GM12878 (cell line): Measurements from ENCODE around the gene AKAP11. TPM values are rescaled to one million over a fixed set of nuclear protein-coding genes. Genes with fewer than 3 reads are reported as not detected.

ENCODE experiments used
- ATF7 ChIP-seq: fragments of 450-650 bp; IDR thresholded peaks from 2 replicates; pipeline ENCODE4 v1.6.1; 2016; ENCODE audit warnings: low read depth, mild to moderate bottlenecking
- BMI1 ChIP-seq: fragments of 450-650 bp; IDR thresholded peaks from 2 replicates; pipeline ENCODE4 v1.6.1; 2016; ENCODE audit warnings: mild to moderate bottlenecking, moderate library complexity, borderline replicate concordance
- CBX5 ChIP-seq: sonication (generic); IDR thresholded peaks from 2 replicates; pipeline ENCODE4 v1.6.1; 2016; ENCODE audit warnings: low read depth, moderate library complexity, mild to moderate bottlenecking, inconsistent platforms
- CEBPZ ChIP-seq: fragments of 150-350 bp; IDR thresholded peaks from 2 replicates; pipeline ENCODE4 v1.6.1; 2016; ENCODE audit warnings: low read depth, low read length
- CHD2 ChIP-seq: IDR thresholded peaks from 2 replicates; pipeline ENCODE4 v1.6.1; 2011; ENCODE audit warnings: low read depth, low read length, improper control_type of control experiment, borderline replicate concordance
- CREB1 ChIP-seq: IDR thresholded peaks from 2 replicates; pipeline ENCODE4 v1.6.1; 2012; ENCODE audit warnings: low read depth, mild to moderate bottlenecking, inconsistent platforms
- CREM ChIP-seq: IDR thresholded peaks from 2 replicates; pipeline ENCODE4 v1.6.1; 2014; ENCODE audit warnings: antibody characterized with exemption, low read depth
- EED ChIP-seq: sonication (generic); IDR thresholded peaks from 2 replicates; pipeline ENCODE4 v1.6.1; 2016; ENCODE audit warnings: antibody characterized with exemption, low read depth
- ETV6 ChIP-seq, 2 experiments: fragments of 450-650 bp in 1 of 2; IDR thresholded peaks in 1 of 2; conservative IDR thresholded peaks in 1 of 2; 2 replicates each; pipeline ENCODE4 v1.6.1; 2014; ENCODE audit warnings: antibody characterized with exemption in 1 of 2, borderline replicate concordance in 1 of 2, low read depth in 1 of 2, mild to moderate bottlenecking in 1 of 2, moderate library complexity in 1 of 2
- FOXM1 ChIP-seq: IDR thresholded peaks from 2 replicates; pipeline ENCODE4 v1.6.1; 2012; ENCODE audit warnings: low read depth, mild to moderate bottlenecking, inconsistent platforms, low read length, moderate library complexity
- HDAC2 ChIP-seq: fragments of 200-600 bp; sonication (generic); IDR thresholded peaks from 2 replicates; pipeline ENCODE4 v1.6.1; 2017
- HDGF ChIP-seq: fragments of 450-650 bp; IDR thresholded peaks from 2 replicates; pipeline ENCODE4 v1.6.1; 2016; ENCODE audit warnings: antibody characterized with exemption
- JUNB ChIP-seq: IDR thresholded peaks from 2 replicates; pipeline ENCODE4 v1.6.1; 2016; ENCODE audit warnings: antibody characterized with exemption, mild to moderate bottlenecking
- MEF2A ChIP-seq: IDR thresholded peaks from 2 replicates; pipeline ENCODE4 v1.6.1; 2011; ENCODE audit warnings: low read depth, mild to moderate bottlenecking, low read length, moderate library complexity; ENCODE audit not compliant: insufficient read depth
- NFIC ChIP-seq: IDR thresholded peaks from 2 replicates; pipeline ENCODE4 v1.6.1; 2012; ENCODE audit warnings: low read depth, mild to moderate bottlenecking, inconsistent platforms, low read length, moderate library complexity
- NR2C1 ChIP-seq: fragments of 450-650 bp; IDR thresholded peaks from 2 replicates; pipeline ENCODE4 v1.6.1; 2017; ENCODE audit warnings: antibody characterized with exemption, mild to moderate bottlenecking, moderate library complexity
- NR2F1 ChIP-seq: fragments of 450-650 bp; conservative IDR thresholded peaks from 2 replicates; pipeline ENCODE4 v1.6.1; 2017; ENCODE audit warnings: mild to moderate bottlenecking
- RELB ChIP-seq: fragments of 450-650 bp; IDR thresholded peaks from 2 replicates; pipeline ENCODE4 v1.6.1; 2017; ENCODE audit warnings: low read depth, mild to moderate bottlenecking, moderate library complexity
- RUNX3 ChIP-seq: IDR thresholded peaks from 2 replicates; pipeline ENCODE4 v1.6.1; 2012; ENCODE audit warnings: low read length, inconsistent platforms
- SP1 ChIP-seq: IDR thresholded peaks from one replicate; pipeline ENCODE4 v1.6.1; 2011; ENCODE audit warnings: low read depth, low read length
- ZBTB11 ChIP-seq: fragments of 450-650 bp; formaldehyde crosslinking; IDR thresholded peaks from 2 replicates; pipeline ENCODE4 v1.5.0; 2022; ENCODE audit warnings: mild to moderate bottlenecking, missing genetic modification characterization
- ZZZ3 ChIP-seq: IDR thresholded peaks from 2 replicates; pipeline ENCODE4 v1.6.1; 2011; ENCODE audit warnings: low read depth; ENCODE audit not compliant: control insufficient read depth, insufficient read length
- polyA plus RNA-seq, 11 experiments: library from polyadenylated mRNA; depleted of rRNA in 4 of 11; unstranded in 6 of 11; stranded (reverse) in 5 of 11; fragments of >200 nt; fragmentation: Nextera tagmentation in 4 of 11; fragmentation: Illumina TruSeq in 1 of 11; extraction: Ambion mirVana in 4 of 11; extraction: Trizol in 1 of 11; gene quantifications; 1 replicate in 1 of 11; 2 replicates in 10 of 11; pipeline versions ENCODE4 v1.2.1 to v1.2.3, GENCODE V29; 2011 to 2016; ENCODE audit warnings: inconsistent platforms in 2 of 11, missing spikeins in 2 of 11, low read depth in 1 of 11
- total RNA-seq, 4 experiments: library from RNA; depleted of rRNA in 3 of 4; stranded (reverse); fragments of >200 nt in 3 of 4; fragmentation: Illumina TruSeq in 1 of 4; extraction: Trizol in 1 of 4; gene quantifications; 2 replicates each; pipeline versions ENCODE4 v1.2.1 to v1.2.3, GENCODE V29; 2013 to 2021
- TF ChIP-seq, protein P1 (sequence below): fragments of 450-650 bp; IDR thresholded peaks from 2 replicates; pipeline ENCODE4 v1.6.1; 2017; ENCODE audit warnings: mild to moderate bottlenecking

AKAP11 gene
- total and polyA plus RNA-seq, 10 of the 15 experiments (the other 5 are each of a cell fraction or from before 2014, with no cell fraction given) = 4.8 to 36.8 (median 17.9) TPM

GRCh38 chr13:42345367-42345766, 73.4 kb downstream of the AKAP11 start (continued):
- TF ChIP-seq FOXM1 = peak; percentile 29; the same call in 1 of the 2 replicates
- peak; percentile 53; the same call in 1 of the 2 replicates for TF ChIP-seq CREM
- no peak for TF ChIP-seq NR2F1
- TF ChIP-seq CHD2 = no peak
- no peak for TF ChIP-seq RELB
- no peak for TF ChIP-seq CEBPZ
- 0 out of 2 replicates have a peak, but pooled peaks have one; percentile 16 for TF ChIP-seq ATF7
- peak; percentile 69; the same call in 1 of the 2 replicates for TF ChIP-seq MEF2A
- TF ChIP-seq HDGF = no peak
- no peak for TF ChIP-seq NR2C1
- TF ChIP-seq BMI1 = no peak
- TF ChIP-seq RUNX3 = peak; percentile 58; the same call in 1 of the 2 replicates
- no peak for TF ChIP-seq SP1
- no peak for TF ChIP-seq HDAC2
- peak; percentile 68 for TF ChIP-seq EED
- TF ChIP-seq CBX5 = no peak
- TF ChIP-seq ZBTB11 = no peak
- no peak for TF ChIP-seq CREB1
- TF ChIP-seq ETV6 (conservative IDR thresholded peaks at IDR 0.05 in 1 of 2, IDR thresholded peaks at IDR 0.05 in 1 of 2; ENCODE audit: borderline replicate concordance in 1 of 2, low read depth in 1 of 2) = peak in 1 of 2 experiments; percentile 45; a peak in 1 of 4 replicates
- TF ChIP-seq JUNB = peak; percentile 68
- peak; percentile 80; the same call in 1 of the 2 replicates for TF ChIP-seq NFIC
- TF ChIP-seq ZZZ3 = no peak
- TF ChIP-seq, protein P1, sequence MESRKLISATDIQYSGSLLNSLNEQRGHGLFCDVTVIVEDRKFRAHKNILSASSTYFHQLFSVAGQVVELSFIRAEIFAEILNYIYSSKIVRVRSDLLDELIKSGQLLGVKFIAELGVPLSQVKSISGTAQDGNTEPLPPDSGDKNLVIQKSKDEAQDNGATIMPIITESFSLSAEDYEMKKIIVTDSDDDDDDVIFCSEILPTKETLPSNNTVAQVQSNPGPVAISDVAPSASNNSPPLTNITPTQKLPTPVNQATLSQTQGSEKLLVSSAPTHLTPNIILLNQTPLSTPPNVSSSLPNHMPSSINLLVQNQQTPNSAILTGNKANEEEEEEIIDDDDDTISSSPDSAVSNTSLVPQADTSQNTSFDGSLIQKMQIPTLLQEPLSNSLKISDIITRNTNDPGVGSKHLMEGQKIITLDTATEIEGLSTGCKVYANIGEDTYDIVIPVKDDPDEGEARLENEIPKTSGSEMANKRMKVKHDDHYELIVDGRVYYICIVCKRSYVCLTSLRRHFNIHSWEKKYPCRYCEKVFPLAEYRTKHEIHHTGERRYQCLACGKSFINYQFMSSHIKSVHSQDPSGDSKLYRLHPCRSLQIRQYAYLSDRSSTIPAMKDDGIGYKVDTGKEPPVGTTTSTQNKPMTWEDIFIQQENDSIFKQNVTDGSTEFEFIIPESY = no peak
